Stimulated activated CD8-positive, alpha-beta memory T cell treated with anti-CD3 and anti-CD28 coated beads, Interleukin-2, amount 100 ng/mL, for 48 hours (primary cell): Measurements from ENCODE around the gene LSM4.
"Not testable (repeated sequence)": the region's sequence is repeated elsewhere in the genome, so short reads cannot be mapped to it uniquely, and the experiment has no call there.

Experiments used
- DNase-seq, 2 donors: peaks; one replicate each; pipeline ENCODE4 v3.0.0-alpha.2; 2020; ENCODE audit warnings: low read depth in 2 of 2

LSM4 gene

GRCh38 chr19:18322759-18323460 is at the start of gene LSM4:
Gene LSM4 (minus strand): TSS chr19:18323076. CDS start chr19:18323020, 56 bp downstream.
- DNase-seq: peak; percentile 99

- no peak for DNase-seq
Measured at GRCh38 chr19:18368504-18369222, 45.8 kb upstream of the LSM4 start.

- DNase-seq: no peak
Measured at GRCh38 chr19:18366021-18366435, 43.2 kb upstream of the LSM4 start.

- DNase-seq: no peak
Measured at GRCh38 chr19:18364826-18365528, 42.1 kb upstream of the LSM4 start.

GRCh38 chr19:18364277-18364825 is 41.5 kb upstream of the LSM4 start:
- not testable (repeated sequence) for DNase-seq

- no peak for DNase-seq
Measured at GRCh38 chr19:18363787-18364186, 40.9 kb upstream of the LSM4 start.

GRCh38 chr19:18362934-18363542 is 40.2 kb upstream of the LSM4 start:
- no peak for DNase-seq

- DNase-seq: no peak
Measured at GRCh38 chr19:18361646-18362045, 38.8 kb upstream of the LSM4 start.

- no peak for DNase-seq
Measured at GRCh38 chr19:18357041-18357440, 34.2 kb upstream of the LSM4 start.

GRCh38 chr19:18354743-18355142 is 31.9 kb upstream of the LSM4 start:
- DNase-seq: not testable (repeated sequence)

GRCh38 chr19:18353378-18354005 is 30.6 kb upstream of the LSM4 start:
- no peak for DNase-seq

GRCh38 chr19:18351544-18351943 is 28.7 kb upstream of the LSM4 start:
- DNase-seq: no peak

GRCh38 chr19:18350490-18350889 is 27.6 kb upstream of the LSM4 start:
- DNase-seq: no peak

- peak; percentile 15 to 21 for DNase-seq
Measured at GRCh38 chr19:18349524-18350128, 26.8 kb upstream of the LSM4 start.

GRCh38 chr19:18348818-18349339 is 26.0 kb upstream of the LSM4 start:
- DNase-seq: not testable (repeated sequence)

GRCh38 chr19:18348171-18348570 is 25.3 kb upstream of the LSM4 start:
- DNase-seq: no peak

GRCh38 chr19:18346091-18346490 is 23.2 kb upstream of the LSM4 start:
- DNase-seq: no peak

GRCh38 chr19:18345296-18345695 is 22.4 kb upstream of the LSM4 start:
- no peak for DNase-seq

GRCh38 chr19:18344582-18344950 is 21.7 kb upstream of the LSM4 start:
- no peak for DNase-seq

GRCh38 chr19:18342090-18342632 is 19.3 kb upstream of the LSM4 start:
- DNase-seq: no peak
